ENCODE results near the gene GTF2F2.

The GTF2F2 gene

GRCh38 chr13:45209229-45209628 lies 88.9 kb downstream of the GTF2F2 start:
- no peak for DNase-seq (ENCODE audit: low read depth in 3 of 3, low spot score in 1 of 3)

GRCh38 chr13:45215392-45216077 lies 95.2 kb downstream of the GTF2F2 start:
- no peak for DNase-seq (ENCODE audit: low read depth in 3 of 3, low spot score in 1 of 3)

GRCh38 chr13:45216193-45216592 lies 95.9 kb downstream of the GTF2F2 start:
- DNase-seq (ENCODE audit: low read depth in 3 of 3, low spot score in 1 of 3) = no peak

DNA sequence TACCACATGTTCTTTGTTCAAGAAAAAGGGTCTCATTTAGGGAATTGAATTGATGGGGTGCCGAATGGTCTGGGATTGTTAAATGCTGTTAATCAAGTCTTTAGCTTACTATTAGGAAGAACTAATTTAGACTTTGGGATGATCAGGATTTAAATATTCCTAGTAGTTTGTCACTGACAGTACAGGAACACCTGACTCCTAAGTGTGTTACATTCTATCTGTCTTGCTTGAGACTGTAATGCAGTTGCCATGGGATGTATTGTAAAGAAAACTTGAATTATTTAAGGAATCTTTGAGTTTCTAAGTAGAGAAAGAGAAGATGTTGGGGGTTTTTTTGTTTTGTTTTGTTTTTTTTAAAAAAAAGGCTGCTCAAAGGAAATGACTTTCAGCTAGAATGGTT lies 98.4 kb downstream of the GTF2F2 start:
- no peak for DNase-seq (ENCODE audit: low read depth in 3 of 3, low spot score in 1 of 3)

GRCh38 chr13:45219123-45219891 lies 99.0 kb downstream of the GTF2F2 start:
- no peak for DNase-seq (ENCODE audit: low read depth in 3 of 3, low spot score in 1 of 3)

DNA sequence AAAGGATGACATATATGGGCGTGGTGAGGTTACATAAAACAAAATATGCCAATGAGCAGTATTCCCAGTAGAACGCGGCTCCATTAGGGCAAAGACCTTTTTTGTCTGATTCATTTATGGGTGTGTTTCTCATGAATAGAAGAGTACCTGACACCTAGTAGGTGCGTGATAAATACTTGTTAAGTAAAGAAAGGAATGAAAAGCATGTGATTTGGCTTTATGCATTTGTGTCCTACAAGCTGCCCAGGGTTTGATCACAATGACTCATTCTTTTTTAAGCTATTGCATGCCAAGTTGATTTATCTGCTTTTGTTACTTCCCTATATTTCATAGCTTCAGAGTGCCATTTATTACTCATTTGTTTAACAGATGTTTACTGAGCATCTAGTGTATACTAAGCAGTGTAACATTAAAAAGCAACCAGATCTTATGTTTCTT lies 99.6 kb downstream of the GTF2F2 start:
- DNase-seq (ENCODE audit: low read depth in 3 of 3, low spot score in 1 of 3) = no peak

GRCh38 chr13:45220403-45220802 lies 100.1 kb downstream of the GTF2F2 start:
- DNase-seq (ENCODE audit: low read depth in 3 of 3, low spot score in 1 of 3) = no peak

GRCh38 chr13:45222516-45222915 lies 102.2 kb downstream of the GTF2F2 start:
- DNase-seq (ENCODE audit: low read depth in 3 of 3, low spot score in 1 of 3) = no peak

GRCh38 chr13:45222919-45223318 lies 102.6 kb downstream of the GTF2F2 start:
- DNase-seq (ENCODE audit: low read depth in 3 of 3, low spot score in 1 of 3) = no peak

DNA sequence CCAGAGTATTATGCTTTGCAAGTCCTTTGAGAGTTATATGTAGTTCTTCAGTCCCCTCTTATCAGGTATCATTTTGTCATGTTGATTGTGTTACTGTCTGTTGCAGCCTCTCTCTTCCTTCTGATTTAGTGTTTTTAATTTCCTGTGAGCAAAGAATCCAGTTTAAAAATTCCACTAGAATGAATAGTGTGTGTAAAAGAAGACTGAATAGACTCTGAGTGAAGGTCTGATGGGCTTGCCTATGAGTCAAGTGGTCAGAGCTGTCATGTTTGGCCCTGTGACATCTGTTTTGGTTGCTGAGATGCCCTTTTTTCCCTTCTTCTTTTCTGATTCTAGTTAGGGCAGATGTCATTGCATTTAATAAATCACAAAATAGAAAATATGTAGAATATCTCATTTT lies 103.9 kb downstream of the GTF2F2 start:
- DNase-seq (ENCODE audit: low read depth in 3 of 3, low spot score in 1 of 3) = no peak

DNA sequence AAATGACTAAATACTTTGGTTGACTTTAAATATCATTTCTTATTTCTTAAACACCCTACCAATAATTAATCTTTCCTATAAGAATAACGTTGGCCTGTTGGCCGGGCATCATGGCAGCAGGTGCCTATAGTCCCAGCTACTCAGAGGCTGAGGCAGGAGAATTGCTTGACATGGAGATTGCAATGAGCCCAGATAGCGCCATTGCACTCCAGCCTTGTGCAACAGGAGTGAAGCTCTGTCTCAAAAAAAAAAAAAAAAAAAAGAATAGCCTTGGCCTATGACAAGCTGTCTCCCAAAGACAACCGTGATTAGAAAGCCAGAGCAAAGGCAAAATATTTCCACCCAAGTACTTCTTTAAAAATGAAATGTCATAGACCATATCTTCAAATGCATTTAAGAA lies 105.1 kb downstream of the GTF2F2 start:
- no peak for DNase-seq (ENCODE audit: low read depth in 3 of 3, low spot score in 1 of 3)

DNA sequence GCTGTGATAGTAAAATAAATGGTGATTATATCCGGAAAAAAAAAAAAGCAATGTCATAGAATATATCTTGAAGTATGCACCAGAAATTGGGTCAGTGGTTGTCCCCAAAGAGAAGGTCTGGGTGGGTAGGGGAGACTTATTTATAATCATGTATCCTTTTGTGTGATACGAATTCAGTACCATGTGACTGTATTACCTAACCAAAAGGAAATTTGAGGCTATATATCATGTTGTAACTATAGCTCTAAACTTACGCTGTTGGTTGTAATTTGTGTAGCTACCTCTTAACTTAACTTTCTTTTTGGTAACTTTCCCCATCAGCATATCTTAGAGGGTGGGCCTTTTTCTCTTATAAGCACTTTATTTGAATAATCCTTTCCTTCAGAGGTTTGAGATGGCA lies 105.7 kb downstream of the GTF2F2 start:
- no peak for DNase-seq (ENCODE audit: low read depth in 3 of 3, low spot score in 1 of 3)

DNA sequence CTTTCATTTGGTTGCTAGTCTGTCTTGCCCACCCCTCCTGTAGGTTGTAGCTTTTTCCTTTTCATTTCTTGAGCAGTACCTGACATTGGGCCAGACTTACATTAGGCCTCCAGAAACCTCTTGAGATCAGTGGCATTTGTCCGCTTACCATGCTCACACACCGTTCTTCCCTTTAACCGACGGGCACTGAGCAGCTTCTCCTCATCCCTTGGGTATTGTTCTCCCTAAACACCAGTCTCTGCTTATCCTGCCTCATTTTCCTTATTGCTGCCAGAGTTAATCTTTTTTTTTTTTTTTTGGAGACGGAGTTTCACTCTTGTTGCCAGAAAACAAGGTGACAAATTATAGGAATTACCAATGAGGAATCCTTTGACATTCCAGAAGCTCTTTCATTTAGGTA lies 107.7 kb downstream of the GTF2F2 start:
- DNase-seq (ENCODE audit: low read depth in 3 of 3, low spot score in 1 of 3) = no peak

DNA sequence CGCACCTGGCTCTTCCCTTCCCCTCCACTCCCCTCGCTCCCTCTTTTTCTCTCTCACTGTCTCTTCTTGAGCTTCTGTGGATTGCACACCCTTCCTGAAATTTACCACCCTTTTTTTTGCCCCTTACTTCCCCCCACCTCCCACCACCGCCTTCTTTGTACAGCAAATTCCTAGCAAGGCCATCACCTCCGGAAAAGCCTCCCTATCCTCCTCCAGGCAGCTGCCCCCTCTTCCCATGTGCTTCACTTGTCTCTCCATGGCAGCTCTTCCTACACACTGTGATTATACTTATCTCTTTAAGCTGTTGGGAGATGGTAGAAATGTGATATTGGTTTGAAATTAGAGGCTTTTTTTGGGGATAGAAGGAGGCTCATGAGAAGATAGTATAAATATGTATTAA lies 108.9 kb downstream of the GTF2F2 start:
- DNase-seq (ENCODE audit: low read depth in 3 of 3, low spot score in 1 of 3) = no peak

GRCh38 chr13:45231305-45231704 lies 111.0 kb downstream of the GTF2F2 start:
- no peak for DNase-seq (ENCODE audit: low read depth in 3 of 3, low spot score in 1 of 3)

DNA sequence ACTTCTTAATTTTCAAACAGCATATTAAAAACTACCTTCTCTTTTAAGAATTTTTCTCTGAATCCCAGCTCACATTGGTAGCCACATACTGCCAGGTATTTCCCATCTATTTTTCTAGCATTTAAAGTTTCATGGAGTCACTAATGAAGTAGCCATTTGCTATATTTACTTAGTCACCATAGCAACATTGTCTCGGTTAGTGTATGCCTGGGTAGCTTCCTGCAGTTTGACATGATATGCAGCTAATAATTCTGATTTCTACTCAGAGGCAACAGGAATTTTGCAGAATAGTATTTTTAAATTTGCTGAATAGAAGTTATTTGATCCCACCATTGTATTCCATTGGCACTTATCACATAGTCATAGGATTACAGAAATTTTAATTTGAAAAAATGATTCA lies 111.4 kb downstream of the GTF2F2 start:
- no peak for DNase-seq (ENCODE audit: low read depth in 3 of 3, low spot score in 1 of 3)

GRCh38 chr13:45232591-45232990 lies 112.3 kb downstream of the GTF2F2 start:
- no peak for DNase-seq (ENCODE audit: low read depth in 3 of 3, low spot score in 1 of 3)

DNA sequence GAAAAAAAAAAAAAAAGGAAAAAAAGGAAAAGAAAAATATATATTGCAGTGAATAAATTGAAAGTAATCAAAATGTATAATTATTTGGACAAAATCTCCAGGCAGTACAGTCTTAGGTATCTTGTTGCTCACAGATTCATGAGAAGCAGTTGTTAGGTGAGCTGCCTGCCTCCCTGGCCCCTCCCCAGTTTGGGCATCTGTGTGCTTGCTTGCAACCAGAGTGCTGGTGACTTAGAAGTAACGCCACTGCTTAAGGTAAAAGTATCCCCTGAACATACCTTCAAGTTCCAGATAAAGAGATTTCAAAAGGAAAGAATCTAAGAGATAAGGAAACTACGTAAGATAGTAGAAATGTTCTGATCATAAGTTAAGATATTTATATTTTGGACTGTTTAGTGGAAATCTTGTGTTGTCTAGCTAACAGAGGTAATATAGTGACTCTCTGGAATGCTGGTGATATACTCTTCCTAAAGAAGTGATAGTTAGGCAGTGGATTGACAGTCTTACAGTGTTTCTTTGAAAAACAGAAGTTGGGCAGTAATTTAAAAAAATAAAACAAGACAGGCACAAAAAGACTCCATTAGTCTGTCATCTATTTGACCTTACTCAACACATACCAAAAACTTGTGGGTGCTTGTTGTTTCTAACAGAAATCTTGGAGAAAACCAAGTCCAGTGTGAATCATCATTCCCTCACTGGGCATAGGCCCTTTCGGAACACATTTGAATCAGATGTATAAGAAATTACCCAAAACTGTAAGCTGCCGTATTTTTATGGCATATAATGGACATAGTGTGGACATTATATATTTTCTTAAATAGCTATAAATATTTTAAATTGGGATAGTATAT lies 118.9 kb downstream of the GTF2F2 start:
- DNase-seq (ENCODE audit: low read depth in 3 of 3, low spot score in 1 of 3) = no peak

- no peak for DNase-seq (ENCODE audit: low read depth in 3 of 3, low spot score in 1 of 3)
These were observed 119.8 kb downstream of the GTF2F2 start for GRCh38 chr13:45240143-45240542.

DNA sequence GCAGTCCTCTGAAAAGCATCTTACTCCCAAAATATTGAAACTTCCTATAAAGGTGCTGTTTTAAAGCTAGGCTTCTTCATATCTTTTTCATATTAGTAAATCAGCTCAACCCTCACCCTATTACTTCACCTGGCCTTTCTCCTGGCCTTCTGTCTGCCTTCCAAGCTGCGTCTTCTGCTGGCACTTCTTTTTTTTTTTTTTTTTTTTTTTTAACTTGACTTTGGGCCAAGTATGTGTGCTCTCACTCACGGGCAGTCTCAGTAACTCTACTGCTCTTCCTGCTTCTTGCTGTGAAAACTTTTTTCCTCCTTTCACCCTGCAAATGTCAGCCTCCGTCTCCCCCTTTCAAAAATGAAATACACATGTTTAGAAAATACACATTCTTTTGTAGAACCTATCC lies 121.8 kb downstream of the GTF2F2 start:
- no peak for DNase-seq (ENCODE audit: low read depth in 3 of 3, low spot score in 1 of 3)

GRCh38 chr13:45242524-45242923 lies 122.2 kb downstream of the GTF2F2 start:
- no peak for DNase-seq (ENCODE audit: low read depth in 3 of 3, low spot score in 1 of 3)

- no peak for DNase-seq (ENCODE audit: low read depth in 3 of 3, low spot score in 1 of 3)
These were observed 122.8 kb downstream of the GTF2F2 start for GRCh38 chr13:45243077-45243476.
